Stimulated activated CD8-positive, alpha-beta memory T cell treated with anti-CD3 and anti-CD28 coated beads, Interleukin-12 subunit alpha, Interleukin-12 subunit beta, amount 100 ng/mL, for 24 hours (primary cell): Measurements from ENCODE around the gene BRD9.
"Not testable (repeated sequence)": the region's sequence is repeated elsewhere in the genome, so short reads cannot be mapped to it uniquely, and the experiment has no call there.

Experiments used
- DNase-seq: peaks from one replicate; pipeline ENCODE4 v3.0.0-alpha.2; 2020; ENCODE audit errors: extremely low read depth

Gene BRD9

GRCh38 chr5:856531-857425, 35.8 kb downstream of the BRD9 start:
- DNase-seq, result no peak

- no peak for DNase-seq
These were observed 36.6 kb downstream of the BRD9 start for GRCh38 chr5:855771-856530.

- no peak for DNase-seq
These were observed 37.4 kb downstream of the BRD9 start for GRCh38 chr5:854966-855743.

- DNase-seq, result no peak
These were observed 38.4 kb downstream of the BRD9 start for GRCh38 chr5:854217-854616.

- DNase-seq, result not testable (repeated sequence)
These were observed 39.0 kb downstream of the BRD9 start for GRCh38 chr5:853416-854090.

GRCh38 chr5:852431-853401, 39.9 kb downstream of the BRD9 start:
- DNase-seq, result no peak

- no peak for DNase-seq
These were observed 40.6 kb downstream of the BRD9 start for GRCh38 chr5:852018-852417.

GRCh38 chr5:851553-851952, 41.0 kb downstream of the BRD9 start:
- no peak for DNase-seq

GRCh38 chr5:851076-851475, 41.5 kb downstream of the BRD9 start:
- DNase-seq, result no peak

GRCh38 chr5:850511-851006, 42.0 kb downstream of the BRD9 start, which contains the start of gene ZDHHC11:
ZDHHC11 (minus strand) TSS chr5:850986; CDS start chr5:850602, 384 bp downstream.
- DNase-seq, result no peak

GRCh38 chr5:849651-850301, 42.8 kb downstream of the BRD9 start:
- DNase-seq, result no peak

GRCh38 chr5:848671-849111, 43.9 kb downstream of the BRD9 start:
- no peak for DNase-seq

- not testable (repeated sequence) for DNase-seq
These were observed 44.9 kb downstream of the BRD9 start for GRCh38 chr5:847736-848135.

- DNase-seq, result not testable (repeated sequence)
These were observed 45.4 kb downstream of the BRD9 start for GRCh38 chr5:847212-847611.

- DNase-seq, result not testable (repeated sequence)
These were observed 46.0 kb downstream of the BRD9 start for GRCh38 chr5:846602-847091.

GRCh38 chr5:845676-846601, 46.7 kb downstream of the BRD9 start:
- not testable (repeated sequence) for DNase-seq

GRCh38 chr5:845031-845675, 47.4 kb downstream of the BRD9 start:
- DNase-seq, result not testable (repeated sequence)

GRCh38 chr5:844426-844825, 48.2 kb downstream of the BRD9 start:
- not testable (repeated sequence) for DNase-seq
